GM21825 (cell line): ENCODE measurements around the gene THBS3.
"Not testable (repeated sequence)": the region's sequence is repeated elsewhere in the genome, so short reads cannot be mapped to it uniquely, and the experiment has no call there.

Source experiments
- ATAC-seq: cut with Tn5 transposase; IDR thresholded peaks from one replicate; pipeline ENCODE4 v1.9.1; 2021; ENCODE audit warnings: mild to moderate bottlenecking, moderate library complexity; ENCODE audit not compliant: unreplicated experiment

Gene THBS3

GRCh38 chr1:155191904-155192303 lies 15.8 kb downstream of the THBS3 start:
- ATAC-seq: no peak

- not testable (repeated sequence) for ATAC-seq
These were observed 17.8 kb downstream of the THBS3 start for GRCh38 chr1:155189926-155190325.

- no peak for ATAC-seq
These were observed 19.4 kb downstream of the THBS3 start for GRCh38 chr1:155188268-155188667.

DNA sequence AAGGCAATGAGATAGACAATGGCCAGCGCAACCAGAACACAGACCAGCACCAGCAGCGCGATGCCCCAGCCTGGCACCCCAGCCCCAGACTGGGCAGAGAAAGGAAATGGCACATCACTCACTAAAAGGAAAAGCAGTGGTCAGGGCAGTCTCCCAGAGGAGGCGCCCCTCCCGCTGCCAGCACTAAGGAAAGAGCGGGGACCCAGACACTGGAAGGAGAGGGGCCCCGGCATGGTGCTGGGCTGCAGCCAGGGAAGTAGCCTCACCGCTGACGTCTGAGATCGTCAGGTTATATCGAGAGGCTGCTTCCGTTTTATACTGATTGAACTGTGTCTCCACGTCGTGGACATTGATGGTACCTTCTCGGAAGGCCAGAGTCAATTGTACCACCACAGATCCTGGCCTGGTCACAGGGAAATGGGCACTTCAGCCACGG lies 20.2 kb downstream of the THBS3 start:
- no peak for ATAC-seq

DNA sequence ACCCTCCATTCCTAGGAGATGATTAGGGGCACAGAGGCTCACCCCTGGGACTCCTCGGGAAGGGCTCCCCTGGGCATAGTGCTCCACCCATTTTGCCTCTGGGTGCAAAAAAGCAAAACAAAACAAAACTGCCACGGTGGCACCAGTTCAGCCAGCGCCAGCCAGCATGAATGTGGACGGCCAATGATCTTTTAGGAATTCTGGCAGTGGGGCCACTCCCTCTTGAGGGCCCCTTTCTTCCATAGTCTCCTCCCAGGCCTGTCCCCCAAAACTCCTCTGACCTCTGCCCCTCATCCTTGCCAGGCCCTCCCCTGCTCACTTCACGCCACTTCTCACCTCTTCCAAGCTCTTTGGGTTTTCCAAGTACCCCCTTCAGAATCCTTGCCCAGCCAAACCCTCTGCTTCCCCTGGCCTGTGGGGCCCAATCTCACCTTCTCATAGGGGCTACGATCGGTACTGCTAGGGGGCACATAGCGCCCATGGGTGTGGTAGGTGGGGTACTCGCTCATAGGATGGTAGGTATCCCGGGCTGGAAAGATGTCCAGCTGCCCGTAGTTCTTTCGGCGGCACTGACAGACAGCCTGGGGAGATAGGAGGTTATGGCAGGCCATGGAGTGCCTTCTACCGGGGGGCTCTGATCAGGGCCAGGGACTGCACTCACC lies 20.8 kb downstream of the THBS3 start:
- ATAC-seq: no peak

GRCh38 chr1:155186067-155186793 lies 21.5 kb downstream of the THBS3 start:
- no peak for ATAC-seq

- ATAC-seq: no peak
These were observed 22.0 kb downstream of the THBS3 start for GRCh38 chr1:155185783-155186066.

DNA sequence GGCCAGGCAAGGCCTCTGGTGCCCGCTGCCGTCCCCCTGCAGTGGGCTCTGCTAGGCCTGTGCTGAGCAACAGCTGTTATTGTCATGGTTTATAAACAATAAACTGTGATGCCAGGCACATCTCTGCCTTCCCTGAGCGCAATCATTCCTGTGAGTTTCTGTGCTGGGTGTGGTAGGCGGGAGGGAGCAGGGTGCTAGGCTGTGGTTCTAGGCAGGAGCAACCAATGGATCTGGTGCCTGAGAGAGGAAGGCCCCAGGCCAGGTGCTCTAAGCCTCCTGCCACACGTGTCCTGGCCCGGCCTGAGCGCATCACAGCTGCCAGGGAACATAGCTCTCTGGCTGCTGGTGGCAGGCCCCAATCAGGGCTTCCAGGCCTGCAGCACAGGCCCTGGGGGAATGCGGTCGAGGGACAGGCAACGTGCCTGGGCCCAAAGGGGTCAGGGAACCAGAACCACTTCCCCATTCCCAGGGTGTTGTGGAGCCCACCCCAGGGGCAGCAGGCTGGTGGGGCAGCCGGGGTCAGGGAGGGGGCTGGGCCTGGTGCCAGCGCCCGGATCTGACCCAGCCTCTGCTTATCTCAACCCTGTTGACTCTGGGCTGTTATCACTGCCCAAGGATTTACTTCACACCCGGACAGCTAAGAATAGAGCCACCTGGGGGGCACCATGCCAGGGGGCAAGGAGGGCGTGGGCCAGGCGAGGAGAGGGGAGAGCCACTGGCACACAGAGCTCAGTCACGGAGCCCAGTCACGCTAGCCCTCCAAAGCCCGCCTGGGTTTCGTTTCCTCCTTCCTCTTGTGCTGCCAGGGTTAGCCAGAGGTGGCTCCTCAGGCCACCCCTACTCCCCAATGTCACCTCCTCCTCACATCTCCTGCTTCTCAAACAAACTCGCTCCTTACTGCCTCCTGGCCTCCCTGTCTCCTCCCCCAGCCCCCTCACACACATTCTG lies 22.6 kb downstream of the THBS3 start:
- ATAC-seq: peak; percentile 82

GRCh38 chr1:155184351-155184811 lies 23.3 kb downstream of the THBS3 start:
- ATAC-seq: no peak

GRCh38 chr1:155183775-155184221 lies 23.9 kb downstream of the THBS3 start:
- ATAC-seq: no peak

DNA sequence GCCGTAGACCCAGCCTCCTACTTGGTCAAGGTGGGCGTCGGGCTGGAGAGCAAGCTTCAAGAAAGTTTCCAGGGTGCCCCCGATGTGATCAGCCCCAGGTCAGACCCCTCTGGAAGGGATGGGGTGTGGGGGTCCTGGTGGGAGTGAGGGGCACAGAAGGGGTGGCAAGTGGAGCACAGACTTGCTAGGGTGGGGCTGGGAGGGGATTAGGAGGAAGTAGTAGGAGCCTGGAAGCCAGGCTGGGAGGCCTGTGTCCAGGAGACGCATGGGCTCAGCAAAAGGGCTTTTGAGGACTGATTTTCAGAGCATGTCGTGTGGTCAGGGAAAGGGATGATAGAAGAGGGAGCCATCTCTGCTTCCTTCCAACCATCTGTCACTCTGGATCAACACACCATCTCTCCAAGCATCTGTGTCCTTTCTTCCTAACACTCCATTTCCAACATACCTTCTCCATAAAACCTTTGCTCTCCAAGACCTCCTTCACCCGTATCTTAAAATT lies 25.6 kb downstream of the THBS3 start:
- no peak for ATAC-seq

- ATAC-seq: no peak
These were observed 26.2 kb downstream of the THBS3 start for GRCh38 chr1:155181371-155182051.

DNA sequence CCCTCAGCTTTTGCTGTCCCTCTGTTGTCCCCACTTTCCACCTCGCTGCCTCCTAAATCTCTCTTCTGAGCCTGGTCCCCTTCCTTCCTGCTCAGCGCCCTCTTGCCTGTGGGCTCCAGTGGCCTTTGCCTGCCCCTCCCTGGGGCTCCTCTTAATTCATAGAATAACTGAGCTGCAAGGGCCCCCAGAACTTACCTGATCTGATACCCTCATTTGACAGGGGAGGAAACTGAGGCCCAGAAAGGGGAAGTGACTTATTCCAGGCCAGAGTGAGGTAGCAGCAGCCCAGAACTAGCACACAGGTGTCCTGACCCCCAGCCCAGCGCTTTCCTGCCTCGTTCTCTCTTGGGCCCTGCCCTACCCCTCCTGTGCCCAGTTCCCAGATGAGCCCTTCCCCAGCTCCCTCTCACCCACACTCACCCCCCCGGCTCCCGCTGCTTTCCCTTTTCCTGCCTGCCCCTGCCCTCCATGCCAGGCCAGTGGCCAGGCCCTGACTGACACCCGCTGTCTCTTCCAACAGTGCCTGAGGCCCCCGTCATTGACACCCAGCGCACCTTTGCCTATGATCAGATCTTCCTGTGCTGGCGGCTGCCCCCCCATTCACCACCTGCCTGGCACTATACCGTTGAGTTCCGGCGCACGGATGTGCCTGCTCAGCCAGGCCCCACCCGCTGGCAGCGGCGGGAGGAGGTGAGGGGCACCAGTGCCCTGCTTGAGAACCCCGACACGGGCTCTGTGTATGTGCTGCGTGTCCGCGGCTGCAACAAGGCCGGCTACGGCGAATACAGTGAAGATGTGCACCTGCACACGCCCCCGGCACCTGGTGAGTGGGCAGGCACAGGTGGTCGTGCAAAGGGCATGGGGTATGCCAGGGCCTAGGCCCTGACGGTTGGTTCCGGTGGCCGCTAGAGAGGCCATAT lies 28.3 kb downstream of the THBS3 start:
- ATAC-seq: no peak

DNA sequence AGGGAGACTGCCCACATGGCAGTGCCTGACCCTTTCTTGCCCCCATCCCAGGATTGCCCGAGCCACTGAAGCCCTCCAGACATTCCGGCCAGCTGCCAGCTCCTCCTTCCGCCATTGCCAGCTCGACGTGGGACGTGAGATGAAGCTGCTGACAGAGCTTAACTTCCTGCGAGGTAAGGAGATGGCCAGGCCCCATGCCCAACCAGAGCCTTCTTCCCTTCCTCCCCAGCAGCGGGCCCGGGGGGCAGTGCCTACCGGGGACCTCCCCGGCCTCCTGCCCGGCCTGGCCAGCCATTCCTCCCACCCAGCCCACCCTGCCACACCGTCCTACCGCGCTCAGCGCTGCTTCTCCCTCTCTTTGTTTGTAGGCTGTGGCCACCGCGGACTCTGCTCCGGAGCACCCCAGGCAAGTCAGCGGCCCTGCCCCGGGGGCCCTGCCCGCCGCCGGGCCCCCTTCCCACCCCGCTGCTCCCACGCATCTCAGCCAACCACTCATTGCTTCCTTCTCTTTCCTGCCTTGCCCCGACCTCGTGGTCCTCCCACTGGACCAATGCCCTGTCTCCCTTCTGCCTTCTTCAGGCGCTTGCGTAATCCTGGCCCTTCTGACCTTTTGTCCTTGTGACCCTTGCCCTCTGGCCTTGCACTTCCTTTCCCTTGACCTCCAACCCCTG lies 29.1 kb downstream of the THBS3 start:
- no peak for ATAC-seq

- ATAC-seq: no peak
These were observed 29.8 kb downstream of the THBS3 start for GRCh38 chr1:155177918-155178281.

DNA sequence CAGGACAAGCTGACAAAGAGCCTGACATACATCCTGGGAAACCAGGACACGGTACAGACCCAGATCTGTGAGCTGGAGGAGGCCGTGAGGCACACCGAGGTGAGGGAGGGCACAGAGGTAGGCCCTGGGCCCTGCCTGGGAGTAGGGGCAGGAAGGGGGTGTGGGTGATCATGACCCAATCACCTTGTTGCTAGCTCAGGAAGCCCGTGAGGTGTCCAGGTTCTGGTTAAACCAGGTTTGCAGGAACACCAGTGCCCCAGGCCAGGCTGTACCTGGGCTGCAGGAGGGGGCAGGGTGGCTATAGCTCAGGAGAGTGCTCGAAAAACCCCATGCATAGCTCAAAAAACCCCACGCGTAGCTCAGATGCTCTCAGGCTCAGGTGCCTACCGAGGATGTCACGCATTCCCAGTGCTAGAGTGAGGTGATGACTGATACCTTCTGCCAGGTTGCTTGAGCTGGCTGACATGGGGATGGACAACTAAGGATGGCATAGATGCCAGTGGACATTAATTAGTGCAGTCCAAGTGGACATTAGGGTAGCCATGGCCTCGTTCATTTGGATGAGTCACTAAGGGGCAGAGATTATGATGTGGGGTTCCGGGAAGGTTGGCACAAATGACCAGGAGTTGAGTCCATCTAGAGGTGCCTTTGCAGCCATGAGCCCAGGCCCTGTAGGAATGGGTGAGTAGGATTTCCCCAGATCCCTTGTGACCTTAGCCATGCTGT lies 30.3 kb downstream of the THBS3 start:
- ATAC-seq: no peak

- no peak for ATAC-seq
These were observed 31.1 kb downstream of the THBS3 start for GRCh38 chr1:155176544-155177071.

GRCh38 chr1:155175927-155176371 lies 31.7 kb downstream of the THBS3 start:
- no peak for ATAC-seq
